KOPT-K1 (cell line): ENCODE data around the gene DPY30.
"Not testable (repeated sequence)": the region's sequence is repeated elsewhere in the genome, so short reads cannot be mapped to it uniquely, and the experiment has no call there.

Source experiments
- H3K27ac ChIP-seq: fragments of 200-600 bp; sonication (generic); 2 replicates; pipeline ENCODE4 v1.5.1; 2016; ENCODE audit warnings: antibody characterized with exemption, mild to moderate bottlenecking, low read depth, low read length; ENCODE audit not compliant: poor library complexity, severe bottlenecking
- H3K36me3 ChIP-seq: fragments of 200-600 bp; sonication (generic); 2 replicates; pipeline ENCODE4 v1.5.1; 2017; ENCODE audit warnings: antibody characterized with exemption, mild to moderate bottlenecking, low read length, moderate library complexity; ENCODE audit not compliant: insufficient read depth
- H3K9me3 ChIP-seq: fragments of 200-600 bp; sonication (generic); 2 replicates; pipeline ENCODE4 v1.5.1; 2017; ENCODE audit warnings: antibody characterized with exemption, low read length, mild to moderate bottlenecking; ENCODE audit not compliant: insufficient read depth, poor library complexity, severe bottlenecking

The DPY30 gene

GRCh38 chr2:32039447-32040219 lies at the start of gene DPY30:
Gene DPY30 (minus strand): TSS chr2:32039805. CDS start chr2:32039456, 349 bp downstream.
- no peaks in the 10 kb centered on the region for H3K9me3 ChIP-seq
- peaks cover 9% of the 10 kb centered on the region; the same call in 1 of the 2 replicates for H3K36me3 ChIP-seq
- H3K27ac ChIP-seq, result peak within 1 kb of the TSS; percentile 75

- peaks cover 9% of the 10 kb centered on the region for H3K36me3 ChIP-seq
- no peak overlapping the region for H3K27ac ChIP-seq
- H3K9me3 ChIP-seq, result no peaks in the 10 kb centered on the region
Measured at GRCh38 chr2:32074134-32074506, 34.5 kb upstream of the DPY30 start.

GRCh38 chr2:32067549-32067948 lies 27.9 kb upstream of the DPY30 start:
- Histone ChIP-seq H3K36me3 (no peaks in the 10 kb centered on the region), H3K9me3 (no peaks in the 10 kb centered on the region), H3K27ac (no peak overlapping the region)

GRCh38 chr2:32064713-32065112 lies 25.1 kb upstream of the DPY30 start:
- no peaks in the 10 kb centered on the region for H3K36me3 ChIP-seq
- H3K27ac ChIP-seq, result peak overlapping the region; percentile 74

GRCh38 chr2:32064021-32064601 lies 24.5 kb upstream of the DPY30 start:
- H3K27ac ChIP-seq, result peak overlapping the region; percentile 74
- H3K9me3 ChIP-seq, result no peaks in the 10 kb centered on the region
- no peaks in the 10 kb centered on the region for H3K36me3 ChIP-seq

More at GRCh38 chr2:32064713-32065112, 25.1 kb upstream of the DPY30 start:
- no peaks in the 10 kb centered on the region for H3K9me3 ChIP-seq

GRCh38 chr2:32063310-32064020 lies 23.9 kb upstream of the DPY30 start, which contains the start of gene SPAST:
Gene SPAST (plus strand): TSS chr2:32063556. CDS start chr2:32063832, 276 bp downstream.
- Histone ChIP-seq H3K36me3 (no peaks in the 10 kb centered on the region), H3K9me3 (no peaks in the 10 kb centered on the region), H3K27ac (peak within 1 kb of the TSS; percentile 74)

- H3K27ac ChIP-seq, result no peak overlapping the region
Measured at GRCh38 chr2:32061973-32062861, 22.6 kb upstream of the DPY30 start.

GRCh38 chr2:32061430-32061829 lies 21.8 kb upstream of the DPY30 start:
- no peaks in the 10 kb centered on the region for H3K9me3 ChIP-seq
- no peaks in the 10 kb centered on the region for H3K36me3 ChIP-seq
- H3K27ac ChIP-seq, result no peak overlapping the region

More at GRCh38 chr2:32061973-32062861, 22.6 kb upstream of the DPY30 start:
- no peaks in the 10 kb centered on the region for H3K9me3 ChIP-seq
- H3K36me3 ChIP-seq, result no peaks in the 10 kb centered on the region

- Histone ChIP-seq H3K9me3 (no peaks in the 10 kb centered on the region), H3K27ac (no peak overlapping the region), H3K36me3 (no peaks in the 10 kb centered on the region)
Measured at GRCh38 chr2:32060266-32060665, 20.7 kb upstream of the DPY30 start.

- no peaks in the 10 kb centered on the region for H3K9me3 ChIP-seq
- H3K36me3 ChIP-seq, result no peaks in the 10 kb centered on the region
- no peak overlapping the region for H3K27ac ChIP-seq
Measured at GRCh38 chr2:32058130-32058529, 18.5 kb upstream of the DPY30 start.

GRCh38 chr2:32054583-32054982 lies 15.0 kb upstream of the DPY30 start:
- not testable (repeated sequence) for H3K27ac ChIP-seq, H3K9me3 ChIP-seq, H3K36me3 ChIP-seq

GRCh38 chr2:32051836-32052439 lies 12.3 kb upstream of the DPY30 start:
- Histone ChIP-seq H3K27ac (no peak overlapping the region), H3K36me3 (no peaks in the 10 kb centered on the region), H3K9me3 (no peaks in the 10 kb centered on the region)

- Histone ChIP-seq H3K36me3 (no peaks in the 10 kb centered on the region), H3K27ac (no peak overlapping the region)
Measured at GRCh38 chr2:32043561-32043960, 4.0 kb upstream of the DPY30 start.

GRCh38 chr2:32034198-32034887 lies 5.3 kb downstream of the DPY30 start:
- H3K36me3 ChIP-seq, result peaks cover 29% of the 10 kb centered on the region; the same call in 1 of the 2 replicates
- H3K27ac ChIP-seq, H3K9me3 ChIP-seq: not testable (repeated sequence)

More at GRCh38 chr2:32043561-32043960, 4.0 kb upstream of the DPY30 start:
- H3K9me3 ChIP-seq, result no peaks in the 10 kb centered on the region
